ENCODE data around the gene IRF2. TPM values are rescaled to one million over a fixed set of nuclear protein-coding genes. Genes with fewer than 3 reads are reported as not detected.
"Not testable (repeated sequence)": the region's sequence is repeated elsewhere in the genome, so short reads cannot be mapped to it uniquely, and the experiment has no call there.

Gene IRF2
- polyA plus RNA-seq, 1 donor from 2014 or later = 105 TPM

GRCh38 chr4:184347251-184348239, 126.8 kb downstream of the IRF2 start:
- Mint-ChIP-seq H3K4me3 (peak overlapping the region; percentile 65 to 96 (median 89)), H3K27me3 (peaks cover 11% of the 10 kb centered on the region), H3K9me3 (no peaks in the 10 kb centered on the region), H3K27ac (peak overlapping the region in 2 of 3 donors; percentile 17 to 76), H3K4me1 (peaks cover 52 to 64% (median 57%) of the 10 kb centered on the region in 3 donors), H3K36me3 (no peaks in the 10 kb centered on the region)

GRCh38 chr4:184346682-184347081, 127.7 kb downstream of the IRF2 start:
- H3K4me3 Mint-ChIP-seq = peak overlapping the region; percentile 65 to 96 (median 89)
- no peaks in the 10 kb centered on the region for H3K9me3 Mint-ChIP-seq
- no peaks in the 10 kb centered on the region for H3K36me3 Mint-ChIP-seq
- H3K4me1 Mint-ChIP-seq = peaks cover 46 to 64% (median 59%) of the 10 kb centered on the region in 3 donors
- peaks cover 4% of the 10 kb centered on the region for H3K27me3 Mint-ChIP-seq
- peak overlapping the region in 1 of 3 donors; percentile 5 for H3K27ac Mint-ChIP-seq

- not testable (repeated sequence) for H3K27me3 Mint-ChIP-seq, H3K9me3 Mint-ChIP-seq, H3K36me3 Mint-ChIP-seq
- H3K27ac Mint-ChIP-seq = peak overlapping the region in 1 of 3 donors; percentile 5
- H3K4me3 Mint-ChIP-seq = peak overlapping the region in 2 of 4 donors; percentile 73 to 94
- H3K4me1 Mint-ChIP-seq = peaks cover 46 to 68% (median 62%) of the 10 kb centered on the region in 3 donors
These were observed 128.1 kb downstream of the IRF2 start for GRCh38 chr4:184346273-184346672.

- Mint-ChIP-seq H3K27ac (no peak overlapping the region), H3K27me3 (peaks cover 4% of the 10 kb centered on the region), H3K4me3 (peak overlapping the region in 2 of 4 donors; percentile 7 to 73), H3K36me3 (no peaks in the 10 kb centered on the region), H3K9me3 (no peaks in the 10 kb centered on the region), H3K4me1 (peaks cover 46 to 68% (median 62%) of the 10 kb centered on the region in 3 donors)
These were observed 128.8 kb downstream of the IRF2 start for GRCh38 chr4:184345573-184345922.

GRCh38 chr4:184344899-184345572, 129.3 kb downstream of the IRF2 start:
- no peaks in the 10 kb centered on the region for H3K36me3 Mint-ChIP-seq
- H3K4me3 Mint-ChIP-seq = peak overlapping the region in 3 of 4 donors; percentile 73 to 92 (median 90)
- no peaks in the 10 kb centered on the region for H3K9me3 Mint-ChIP-seq
- peak overlapping the region in 2 of 3 donors; percentile 13 to 88 for H3K27ac Mint-ChIP-seq
- peaks cover 46 to 68% (median 62%) of the 10 kb centered on the region in 3 donors for H3K4me1 Mint-ChIP-seq
- H3K27me3 Mint-ChIP-seq = peaks cover 4% of the 10 kb centered on the region

GRCh38 chr4:184344435-184344834, 129.9 kb downstream of the IRF2 start:
- H3K9me3 Mint-ChIP-seq = no peaks in the 10 kb centered on the region
- peaks cover 2% of the 10 kb centered on the region for H3K27me3 Mint-ChIP-seq
- peak overlapping the region; percentile 13 to 88 (median 64) for H3K27ac Mint-ChIP-seq
- peak overlapping the region; percentile 73 to 92 (median 85) for H3K4me3 Mint-ChIP-seq
- H3K4me1 Mint-ChIP-seq = peaks cover 42 to 68% (median 61%) of the 10 kb centered on the region in 3 donors
- H3K36me3 Mint-ChIP-seq = no peaks in the 10 kb centered on the region

- Mint-ChIP-seq H3K4me3 (peak overlapping the region; percentile 73 to 92 (median 85)), H3K27me3 (no peaks in the 10 kb centered on the region), H3K27ac (peak overlapping the region in 2 of 3 donors; percentile 13 to 71), H3K9me3 (peaks cover 0 to 2% (median under 1%) of the 10 kb centered on the region in 3 donors), H3K36me3 (no peaks in the 10 kb centered on the region), H3K4me1 (peaks cover 34 to 61% (median 57%) of the 10 kb centered on the region in 3 donors)
These were observed 130.7 kb downstream of the IRF2 start for GRCh38 chr4:184343502-184344177.

GRCh38 chr4:184342857-184343237, 131.5 kb downstream of the IRF2 start:
- H3K27ac Mint-ChIP-seq, H3K27me3 Mint-ChIP-seq, H3K36me3 Mint-ChIP-seq, H3K9me3 Mint-ChIP-seq: not testable (repeated sequence)
- Mint-ChIP-seq H3K4me3 (peak overlapping the region; percentile 73 to 92 (median 85)), H3K4me1 (peaks cover 27 to 53% (median 49%) of the 10 kb centered on the region in 3 donors)

- peak overlapping the region in 1 of 3 donors; percentile 6 for H3K27ac Mint-ChIP-seq
- peaks cover 2 to 11% (median 6%) of the 10 kb centered on the region in 3 donors for H3K9me3 Mint-ChIP-seq
- no peaks in the 10 kb centered on the region for H3K27me3 Mint-ChIP-seq
- H3K36me3 Mint-ChIP-seq = no peaks in the 10 kb centered on the region
- peak overlapping the region in 3 of 4 donors; percentile 21 to 51 (median 49) for H3K4me3 Mint-ChIP-seq
- peaks cover 24 to 49% (median 47%) of the 10 kb centered on the region in 3 donors for H3K4me1 Mint-ChIP-seq
These were observed 132.0 kb downstream of the IRF2 start for GRCh38 chr4:184342167-184342856.

- H3K27me3 Mint-ChIP-seq, H3K4me3 Mint-ChIP-seq, H3K36me3 Mint-ChIP-seq, H3K27ac Mint-ChIP-seq: not testable (repeated sequence)
- H3K4me1 Mint-ChIP-seq = peaks cover 8 to 28% (median 25%) of the 10 kb centered on the region in 3 donors
- peaks cover 2 to 11% (median 6%) of the 10 kb centered on the region in 3 donors for H3K9me3 Mint-ChIP-seq
These were observed 134.8 kb downstream of the IRF2 start for GRCh38 chr4:184339398-184340193.

GRCh38 chr4:184337907-184338306, 136.4 kb downstream of the IRF2 start:
- Mint-ChIP-seq H3K4me1 (peaks cover 1 to 14% (median 9%) of the 10 kb centered on the region in 3 donors), H3K27ac (no peak overlapping the region)

More at GRCh38 chr4:184337907-184338306, 136.4 kb downstream of the IRF2 start:
- peak overlapping the region in 1 of 4 donors; percentile 46 for H3K4me3 Mint-ChIP-seq
- no peaks in the 10 kb centered on the region for H3K27me3 Mint-ChIP-seq
- no peaks in the 10 kb centered on the region for H3K36me3 Mint-ChIP-seq
- H3K9me3 Mint-ChIP-seq = peaks cover 2 to 11% (median 6%) of the 10 kb centered on the region in 3 donors

Data from IgD-negative memory B cell (primary cell).